Measurements from ENCODE around the gene ARGLU1.
"Not testable (repeated sequence)": the region's sequence is repeated elsewhere in the genome, so short reads cannot be mapped to it uniquely, and the experiment has no call there.

ARGLU1 gene, protein sequence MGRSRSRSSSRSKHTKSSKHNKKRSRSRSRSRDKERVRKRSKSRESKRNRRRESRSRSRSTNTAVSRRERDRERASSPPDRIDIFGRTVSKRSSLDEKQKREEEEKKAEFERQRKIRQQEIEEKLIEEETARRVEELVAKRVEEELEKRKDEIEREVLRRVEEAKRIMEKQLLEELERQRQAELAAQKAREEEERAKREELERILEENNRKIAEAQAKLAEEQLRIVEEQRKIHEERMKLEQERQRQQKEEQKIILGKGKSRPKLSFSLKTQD

GRCh38 chr13:106567474-106568298 lies at the start of gene ARGLU1:
ARGLU1 (minus strand) TSS chr13:106568137; CDS start chr13:106567919, 218 bp downstream.
- H3K36me3 ChIP-seq (ENCODE audit: control insufficient read depth in 2 of 2, insufficient read depth in 2 of 2, low read length in 2 of 2): no peaks in the 10 kb centered on the region
- H3K27ac ChIP-seq (ENCODE audit: low read length): peak within 1 kb of the TSS; percentile 90
- H3K4me3 ChIP-seq (ENCODE audit: low read length in 2 of 2): peak within 1 kb of the TSS; percentile 76 to 88
- H3K9ac ChIP-seq (ENCODE audit: low read length in 2 of 2): peak within 1 kb of the TSS; percentile 90 to 91
- no peaks in the 10 kb centered on the region for H3K9me3 ChIP-seq (ENCODE audit: control insufficient read depth in 2 of 2, low read length in 2 of 2)
- H3K27me3 ChIP-seq (ENCODE audit: control insufficient read depth in 1 of 2, insufficient read depth in 2 of 2, low read length in 2 of 2): no peaks in the 10 kb centered on the region
- H3K4me1 ChIP-seq (ENCODE audit: control insufficient read depth, insufficient read depth, low read length): peaks cover 19% of the 10 kb centered on the region

DNA sequence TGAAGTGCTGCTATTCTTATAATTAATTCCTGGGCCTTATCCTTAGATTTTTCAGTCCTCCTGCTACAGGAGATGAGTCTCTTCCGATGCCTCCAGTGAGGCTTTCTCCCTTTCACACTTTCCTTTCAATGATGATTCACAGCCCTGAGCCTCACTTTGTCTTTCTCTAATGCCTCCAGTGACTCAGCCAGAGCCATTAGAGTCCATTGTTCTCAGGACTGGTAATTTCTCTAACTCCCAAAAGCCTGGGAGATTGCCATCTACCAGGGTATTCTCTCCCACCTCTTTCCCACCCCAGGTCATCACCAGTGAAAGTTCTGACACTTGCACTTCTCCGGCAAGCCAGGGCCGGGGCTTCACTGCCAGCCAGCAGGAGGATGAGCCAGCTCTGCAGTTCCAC lies 49.6 kb upstream of the ARGLU1 start:
- H3K9me3 ChIP-seq (ENCODE audit: control insufficient read depth in 2 of 2, low read length in 2 of 2): no peaks in the 10 kb centered on the region
- no peaks in the 10 kb centered on the region for H3K4me1 ChIP-seq (ENCODE audit: control insufficient read depth, insufficient read depth, low read length)
- H3K36me3 ChIP-seq (ENCODE audit: control insufficient read depth in 2 of 2, insufficient read depth in 2 of 2, low read length in 2 of 2): no peaks in the 10 kb centered on the region
- no peak overlapping the region for H3K27ac ChIP-seq (ENCODE audit: low read length)
- H3K27me3 ChIP-seq (ENCODE audit: control insufficient read depth in 1 of 2, insufficient read depth in 2 of 2, low read length in 2 of 2): peaks cover 2 to 3% of the 10 kb centered on the region in 2 donors
- no peak overlapping the region for H3K4me3 ChIP-seq (ENCODE audit: low read length in 2 of 2)
- H3K9ac ChIP-seq (ENCODE audit: low read length in 2 of 2): no peak overlapping the region

DNA sequence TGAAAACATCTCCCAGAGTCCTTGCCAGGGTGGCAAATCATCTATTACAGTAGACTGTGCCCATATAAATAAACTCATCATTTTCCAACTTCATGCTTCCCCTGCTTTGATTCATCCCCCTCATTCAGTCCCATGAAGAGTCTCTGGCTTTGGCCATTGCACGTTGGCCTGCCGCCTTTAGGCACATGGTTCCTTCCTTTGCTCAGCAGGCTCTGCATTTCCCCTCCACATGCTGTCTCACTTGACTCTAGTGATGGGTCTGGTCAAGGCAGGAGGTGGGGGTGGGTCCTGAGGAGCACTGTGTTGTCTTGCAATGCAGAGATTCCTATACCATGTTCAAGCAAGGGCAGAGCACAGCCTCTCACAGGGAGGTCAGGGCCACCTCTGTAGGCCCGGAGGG lies 48.8 kb upstream of the ARGLU1 start:
- H3K27ac ChIP-seq (ENCODE audit: low read length): no peak overlapping the region
- no peaks in the 10 kb centered on the region for H3K4me1 ChIP-seq (ENCODE audit: control insufficient read depth, insufficient read depth, low read length)
- H3K9ac ChIP-seq (ENCODE audit: low read length in 2 of 2): no peak overlapping the region
- H3K36me3 ChIP-seq (ENCODE audit: control insufficient read depth in 2 of 2, insufficient read depth in 2 of 2, low read length in 2 of 2): no peaks in the 10 kb centered on the region
- H3K9me3 ChIP-seq (ENCODE audit: control insufficient read depth in 2 of 2, low read length in 2 of 2): no peaks in the 10 kb centered on the region
- H3K4me3 ChIP-seq (ENCODE audit: low read length in 2 of 2): no peak overlapping the region
- peaks cover 0 to 2% of the 10 kb centered on the region in 2 donors for H3K27me3 ChIP-seq (ENCODE audit: control insufficient read depth in 1 of 2, insufficient read depth in 2 of 2, low read length in 2 of 2)

DNA sequence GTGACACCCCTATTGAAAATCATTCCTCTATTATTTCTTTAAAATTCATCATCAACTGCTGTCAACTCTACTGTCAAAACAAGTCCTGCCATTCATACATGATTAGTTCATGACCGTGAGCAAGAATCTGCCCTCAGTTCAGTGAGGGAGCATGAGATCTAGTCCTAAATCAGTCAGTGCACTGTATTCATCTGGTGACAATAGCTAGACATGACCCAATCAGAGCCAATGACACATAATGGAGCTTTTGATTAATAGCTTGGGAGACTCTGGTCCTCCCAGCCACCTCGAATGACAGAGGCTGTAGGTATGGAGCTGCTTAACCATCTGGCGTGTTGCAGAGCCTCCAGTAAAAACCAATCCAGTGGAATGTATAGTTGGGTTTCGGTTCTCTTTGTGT lies 46.9 kb upstream of the ARGLU1 start:
- Histone ChIP-seq H3K36me3 (ENCODE audit: control insufficient read depth in 2 of 2, insufficient read depth in 2 of 2, low read length in 2 of 2) (no peaks in the 10 kb centered on the region), H3K27me3 (ENCODE audit: control insufficient read depth in 1 of 2, insufficient read depth in 2 of 2, low read length in 2 of 2) (no peaks in the 10 kb centered on the region), H3K4me1 (ENCODE audit: control insufficient read depth, insufficient read depth, low read length) (no peaks in the 10 kb centered on the region), H3K27ac (ENCODE audit: low read length) (no peak overlapping the region), H3K9ac (ENCODE audit: low read length in 2 of 2) (no peak overlapping the region), H3K9me3 (ENCODE audit: control insufficient read depth in 2 of 2, low read length in 2 of 2) (no peaks in the 10 kb centered on the region), H3K4me3 (ENCODE audit: low read length in 2 of 2) (no peak overlapping the region)

DNA sequence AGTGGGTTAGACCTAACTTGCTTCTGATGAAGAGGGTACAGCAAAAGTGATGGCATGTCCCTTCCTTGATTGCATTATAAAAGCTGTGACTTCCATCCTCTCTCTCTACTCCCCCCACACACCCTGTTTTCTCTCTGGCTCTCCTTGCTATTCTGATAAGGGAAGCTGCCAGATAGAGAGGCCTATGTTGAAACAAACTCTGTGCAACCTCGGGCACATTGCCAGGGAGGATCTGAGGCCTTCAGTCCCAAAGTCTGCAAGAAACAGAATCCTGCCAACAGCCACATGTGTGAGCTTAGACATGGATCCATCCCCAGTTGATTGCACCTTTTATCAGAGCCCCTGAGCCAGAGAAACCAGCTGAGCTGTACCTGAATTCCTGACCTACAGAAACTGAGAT lies 44.8 kb upstream of the ARGLU1 start:
- Histone ChIP-seq H3K27me3 (ENCODE audit: control insufficient read depth in 1 of 2, insufficient read depth in 2 of 2, low read length in 2 of 2) (no peaks in the 10 kb centered on the region), H3K27ac (ENCODE audit: low read length) (no peak overlapping the region), H3K36me3 (ENCODE audit: control insufficient read depth in 2 of 2, insufficient read depth in 2 of 2, low read length in 2 of 2) (no peaks in the 10 kb centered on the region), H3K4me3 (ENCODE audit: low read length in 2 of 2) (no peak overlapping the region), H3K9ac (ENCODE audit: low read length in 2 of 2) (no peak overlapping the region), H3K4me1 (ENCODE audit: control insufficient read depth, insufficient read depth, low read length) (no peaks in the 10 kb centered on the region), H3K9me3 (ENCODE audit: control insufficient read depth in 2 of 2, low read length in 2 of 2) (no peaks in the 10 kb centered on the region)

GRCh38 chr13:106610486-106610885 lies 42.5 kb upstream of the ARGLU1 start:
- H3K4me3 ChIP-seq (ENCODE audit: low read length in 2 of 2): no peak overlapping the region
- no peaks in the 10 kb centered on the region for H3K27me3 ChIP-seq (ENCODE audit: control insufficient read depth in 1 of 2, insufficient read depth in 2 of 2, low read length in 2 of 2)
- no peaks in the 10 kb centered on the region for H3K4me1 ChIP-seq (ENCODE audit: control insufficient read depth, insufficient read depth, low read length)
- H3K36me3 ChIP-seq (ENCODE audit: control insufficient read depth in 2 of 2, insufficient read depth in 2 of 2, low read length in 2 of 2): no peaks in the 10 kb centered on the region
- H3K9me3 ChIP-seq (ENCODE audit: control insufficient read depth in 2 of 2, low read length in 2 of 2): no peaks in the 10 kb centered on the region
- no peak overlapping the region for H3K9ac ChIP-seq (ENCODE audit: low read length in 2 of 2)
- H3K27ac ChIP-seq (ENCODE audit: low read length): no peak overlapping the region

DNA sequence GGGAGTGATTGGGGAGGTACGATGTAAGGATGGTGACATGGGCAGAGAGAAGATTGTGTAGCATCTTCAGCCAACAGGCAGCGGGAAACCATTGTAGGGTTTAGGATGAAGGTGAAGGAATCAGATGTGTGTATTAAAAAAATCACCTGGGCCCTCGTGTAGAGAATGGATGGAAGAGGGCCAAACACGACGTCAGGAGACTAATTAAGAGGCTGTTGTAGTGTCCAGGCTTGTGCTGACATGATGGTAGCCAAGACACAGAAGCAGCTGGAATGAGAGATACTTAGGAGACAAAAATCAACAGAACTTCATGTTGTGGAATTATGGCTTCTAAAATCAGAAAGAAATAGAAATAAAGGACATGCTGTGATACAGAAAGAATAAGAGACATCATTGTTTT lies 41.2 kb upstream of the ARGLU1 start:
- H3K27me3 ChIP-seq (ENCODE audit: control insufficient read depth in 1 of 2, insufficient read depth in 2 of 2, low read length in 2 of 2): no peaks in the 10 kb centered on the region
- no peak overlapping the region for H3K9ac ChIP-seq (ENCODE audit: low read length in 2 of 2)
- no peaks in the 10 kb centered on the region for H3K36me3 ChIP-seq (ENCODE audit: control insufficient read depth in 2 of 2, insufficient read depth in 2 of 2, low read length in 2 of 2)
- H3K4me3 ChIP-seq (ENCODE audit: low read length in 2 of 2): no peak overlapping the region
- H3K27ac ChIP-seq (ENCODE audit: low read length): no peak overlapping the region
- H3K4me1 ChIP-seq (ENCODE audit: control insufficient read depth, insufficient read depth, low read length): no peaks in the 10 kb centered on the region
- no peaks in the 10 kb centered on the region for H3K9me3 ChIP-seq (ENCODE audit: control insufficient read depth in 2 of 2, low read length in 2 of 2)

GRCh38 chr13:106603546-106603945 lies 35.6 kb upstream of the ARGLU1 start:
- Histone ChIP-seq H3K36me3 (ENCODE audit: control insufficient read depth in 2 of 2, insufficient read depth in 2 of 2, low read length in 2 of 2) (no peaks in the 10 kb centered on the region), H3K9ac (ENCODE audit: low read length in 2 of 2) (no peak overlapping the region), H3K27me3 (ENCODE audit: control insufficient read depth in 1 of 2, insufficient read depth in 2 of 2, low read length in 2 of 2) (no peaks in the 10 kb centered on the region), H3K4me1 (ENCODE audit: control insufficient read depth, insufficient read depth, low read length) (no peaks in the 10 kb centered on the region), H3K4me3 (ENCODE audit: low read length in 2 of 2) (no peak overlapping the region), H3K27ac (ENCODE audit: low read length) (no peak overlapping the region), H3K9me3 (ENCODE audit: control insufficient read depth in 2 of 2, low read length in 2 of 2) (no peaks in the 10 kb centered on the region)

- Histone ChIP-seq H3K4me3 (ENCODE audit: low read length in 2 of 2) (no peak overlapping the region), H3K4me1 (ENCODE audit: control insufficient read depth, insufficient read depth, low read length) (no peaks in the 10 kb centered on the region), H3K9me3 (ENCODE audit: control insufficient read depth in 2 of 2, low read length in 2 of 2) (no peaks in the 10 kb centered on the region), H3K9ac (ENCODE audit: low read length in 2 of 2) (no peak overlapping the region), H3K27ac (ENCODE audit: low read length) (no peak overlapping the region), H3K27me3 (ENCODE audit: control insufficient read depth in 1 of 2, insufficient read depth in 2 of 2, low read length in 2 of 2) (no peaks in the 10 kb centered on the region), H3K36me3 (ENCODE audit: control insufficient read depth in 2 of 2, insufficient read depth in 2 of 2, low read length in 2 of 2) (no peaks in the 10 kb centered on the region)
These were observed 34.2 kb upstream of the ARGLU1 start for GRCh38 chr13:106602178-106602577.

GRCh38 chr13:106601489-106601888 lies 33.6 kb upstream of the ARGLU1 start:
- H3K4me3 ChIP-seq (ENCODE audit: low read length in 2 of 2): no peak overlapping the region
- H3K36me3 ChIP-seq (ENCODE audit: control insufficient read depth in 2 of 2, insufficient read depth in 2 of 2, low read length in 2 of 2): no peaks in the 10 kb centered on the region
- no peaks in the 10 kb centered on the region for H3K27me3 ChIP-seq (ENCODE audit: control insufficient read depth in 1 of 2, insufficient read depth in 2 of 2, low read length in 2 of 2)
- no peak overlapping the region for H3K27ac ChIP-seq (ENCODE audit: low read length)
- no peak overlapping the region for H3K9ac ChIP-seq (ENCODE audit: low read length in 2 of 2)
- no peaks in the 10 kb centered on the region for H3K4me1 ChIP-seq (ENCODE audit: control insufficient read depth, insufficient read depth, low read length)
- H3K9me3 ChIP-seq (ENCODE audit: control insufficient read depth in 2 of 2, low read length in 2 of 2): no peaks in the 10 kb centered on the region

DNA sequence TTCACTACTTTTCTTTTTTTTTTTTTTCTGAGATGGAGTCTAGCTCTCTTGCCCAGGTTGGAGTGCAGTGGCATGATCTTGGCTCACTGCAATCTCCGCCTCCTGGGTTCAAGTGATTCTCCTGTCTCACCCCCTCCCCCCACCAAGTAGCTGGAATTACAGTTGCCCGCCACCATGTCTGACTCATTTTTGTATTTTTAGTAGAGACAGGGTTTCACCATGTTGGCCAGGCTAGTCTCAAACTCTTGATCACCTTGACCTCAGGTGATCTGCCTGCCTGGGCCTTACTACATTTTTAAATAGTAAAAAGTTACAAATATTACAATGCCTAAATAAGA lies 32.8 kb upstream of the ARGLU1 start:
- H3K9me3 ChIP-seq (ENCODE audit: control insufficient read depth in 2 of 2, low read length in 2 of 2); H3K36me3 ChIP-seq (ENCODE audit: control insufficient read depth in 2 of 2, insufficient read depth in 2 of 2, low read length in 2 of 2); H3K27me3 ChIP-seq (ENCODE audit: control insufficient read depth in 1 of 2, insufficient read depth in 2 of 2, low read length in 2 of 2); H3K4me1 ChIP-seq (ENCODE audit: control insufficient read depth, insufficient read depth, low read length); H3K27ac ChIP-seq (ENCODE audit: low read length); H3K9ac ChIP-seq (ENCODE audit: low read length in 2 of 2); H3K4me3 ChIP-seq (ENCODE audit: low read length in 2 of 2): not testable (repeated sequence)
